ENCODE results near the gene HAPSTR1.
A peak's percentile ranks its signal among the peaks of the same experiment; 100 is the strongest.
"Not testable (repeated sequence)": the region's sequence is repeated elsewhere in the genome, so short reads cannot be mapped to it uniquely, and the experiment has no call there.

The HAPSTR1 gene

DNA sequence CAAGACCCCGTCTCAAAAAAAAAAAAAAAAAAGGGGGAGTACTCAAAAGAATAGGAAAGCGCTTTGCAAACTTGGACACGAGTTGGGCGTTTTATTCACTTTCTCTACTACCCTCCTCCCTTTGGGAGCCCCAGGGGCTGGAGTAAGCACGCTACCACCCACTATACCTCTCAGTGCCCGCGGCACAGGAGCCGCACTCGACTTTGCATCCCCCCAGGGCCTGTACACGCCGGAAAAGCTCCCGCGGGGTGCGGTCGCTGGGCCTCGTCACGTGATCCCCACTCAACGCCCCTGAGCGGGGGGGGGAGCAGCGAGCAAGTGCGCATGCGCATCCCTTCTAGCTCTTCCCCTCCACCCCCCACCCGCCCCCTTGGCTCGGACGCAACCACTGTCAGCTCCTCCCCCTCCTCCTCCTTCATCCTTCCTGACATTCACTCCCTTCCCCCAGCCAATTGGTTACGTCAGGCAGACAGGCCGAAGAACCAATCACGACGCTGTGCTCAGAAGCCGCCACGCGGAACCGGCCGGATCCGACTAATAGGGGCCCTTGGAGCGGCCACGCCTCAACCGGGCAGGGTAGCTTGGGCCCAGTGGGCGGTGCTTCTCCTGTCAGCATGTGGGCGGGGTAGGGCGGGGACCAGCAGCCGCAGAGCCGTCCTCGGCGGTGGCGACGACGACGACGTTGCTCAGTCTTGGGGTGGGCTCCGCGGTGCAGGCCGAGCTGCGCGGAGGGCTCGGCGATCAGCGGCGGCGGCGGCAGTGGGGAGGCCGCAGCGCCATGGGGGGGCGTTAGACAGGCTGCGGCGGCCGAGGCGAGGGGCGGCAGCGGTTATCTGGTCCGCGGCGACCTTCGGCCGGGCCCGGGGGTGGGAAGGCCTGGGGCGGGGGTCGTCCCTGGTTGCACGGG lies at the start of gene HAPSTR1:
Gene HAPSTR1 (plus strand): TSS at position 685 of the 907 bp plus-strand sequence. CDS start 401 bp downstream, outside the sequence.
- DNase-seq: peak; percentile 98

DNA sequence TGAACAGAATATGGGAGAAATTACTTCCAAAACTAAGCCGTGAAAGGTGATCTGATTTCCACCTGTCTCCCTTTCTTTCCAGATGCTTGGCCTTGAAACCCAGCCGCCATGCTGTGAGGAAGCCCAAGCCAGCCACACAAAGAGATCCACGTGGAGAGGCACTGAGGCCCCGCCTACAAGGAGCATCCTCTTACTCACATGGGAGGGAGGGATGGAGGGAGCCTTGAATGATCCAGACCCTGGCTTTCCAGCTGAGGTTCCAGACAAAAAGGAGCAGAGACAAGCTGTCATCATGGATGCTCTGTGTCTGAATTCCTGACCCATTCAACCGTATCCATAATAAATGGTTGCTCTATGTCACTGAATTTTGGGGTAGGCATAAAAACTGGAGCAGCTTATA lies 48.9 kb upstream of the HAPSTR1 start:
- DNase-seq: no peak

GRCh38 chr16:9042964-9043680 lies 48.3 kb upstream of the HAPSTR1 start:
- DNase-seq: no peak

DNA sequence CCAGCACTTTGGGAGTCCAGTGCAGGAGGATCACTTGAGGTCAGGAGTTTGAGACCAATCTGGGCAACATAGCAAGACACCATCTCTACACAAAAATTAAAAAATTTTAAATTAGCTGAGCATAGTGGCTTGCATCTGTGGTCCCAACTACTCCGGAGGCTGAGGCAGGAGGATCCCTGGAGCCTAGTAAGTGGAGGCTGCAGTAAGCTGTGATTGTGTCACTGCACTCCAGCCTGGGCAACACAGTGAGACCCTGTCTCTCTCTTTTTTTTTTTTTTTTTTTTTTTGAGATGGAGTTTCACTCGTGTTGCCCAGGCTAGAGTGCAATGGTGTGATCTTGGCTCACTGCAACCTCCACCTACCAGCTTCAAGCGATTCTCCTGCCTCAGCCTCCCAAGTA lies 45.9 kb upstream of the HAPSTR1 start:
- not testable (repeated sequence) for DNase-seq

GRCh38 chr16:9046667-9047055 lies 44.8 kb upstream of the HAPSTR1 start:
- DNase-seq: no peak

- peak; percentile 47 for DNase-seq
Observed at GRCh38 chr16:9047689-9048301, 43.6 kb upstream of the HAPSTR1 start.

- DNase-seq: no peak
Observed at GRCh38 chr16:9048302-9048700, 43.1 kb upstream of the HAPSTR1 start.

DNA sequence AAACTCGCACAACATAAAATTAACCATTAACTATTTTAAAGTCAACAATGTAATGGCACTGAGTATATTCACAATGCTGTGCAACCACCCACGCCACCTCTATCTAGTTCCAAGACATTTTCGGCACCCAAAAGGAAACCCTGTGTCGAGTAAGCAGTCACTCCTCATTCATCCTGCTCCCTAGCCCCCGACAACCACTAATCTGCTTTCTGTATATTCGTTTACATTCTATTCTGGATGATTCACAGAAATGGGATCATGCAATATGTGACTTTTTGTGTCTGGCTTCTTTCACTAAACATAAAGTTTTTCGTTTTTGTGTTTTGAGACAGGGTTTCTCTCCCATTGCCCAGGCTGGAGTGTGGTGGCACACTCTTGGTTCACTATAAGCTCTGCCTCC lies 42.2 kb upstream of the HAPSTR1 start:
- no peak for DNase-seq

DNA sequence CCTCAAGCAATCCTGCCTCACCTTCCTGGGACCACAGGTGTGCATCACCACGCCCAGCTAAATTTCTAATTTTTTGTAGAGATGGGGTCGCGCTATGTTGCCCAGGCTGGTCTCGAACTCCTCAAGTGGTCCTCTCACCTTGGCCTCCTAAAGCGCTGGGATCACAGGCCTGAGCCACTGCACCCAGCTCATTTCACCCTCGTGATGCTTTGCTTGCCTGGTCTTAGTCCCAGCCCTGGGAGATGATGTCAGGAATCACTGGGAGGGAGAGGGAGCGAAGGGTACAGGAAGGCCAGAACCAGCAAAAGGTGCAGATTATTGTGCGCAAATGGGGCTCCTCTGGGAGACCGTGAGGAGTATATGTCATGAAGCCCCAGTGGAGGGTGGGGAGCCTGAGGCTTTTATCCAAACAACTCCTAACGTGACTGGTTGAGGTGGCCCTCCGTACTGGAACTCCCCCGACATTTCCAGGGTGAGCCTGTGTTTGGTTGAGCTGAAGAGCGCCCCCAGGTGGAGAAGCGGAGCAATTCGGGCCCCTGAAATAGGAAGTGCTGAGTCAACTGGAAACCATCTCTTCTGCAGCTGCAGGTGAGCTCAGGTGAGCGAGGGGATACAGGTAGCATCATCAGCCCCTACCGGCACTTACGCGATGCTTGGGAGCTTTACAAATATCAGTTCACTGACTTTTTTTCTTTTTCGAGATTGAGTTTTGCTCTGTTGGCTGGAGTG lies 41.2 kb upstream of the HAPSTR1 start:
- no peak for DNase-seq

- DNase-seq: no peak
Observed at GRCh38 chr16:9053006-9053601, 38.3 kb upstream of the HAPSTR1 start.

- no peak for DNase-seq
Observed at GRCh38 chr16:9054460-9054859, 37.0 kb upstream of the HAPSTR1 start.

GRCh38 chr16:9055115-9055514 lies 36.3 kb upstream of the HAPSTR1 start:
- DNase-seq: no peak

- no peak for DNase-seq
Observed at GRCh38 chr16:9055661-9056060, 35.8 kb upstream of the HAPSTR1 start.

GRCh38 chr16:9056061-9056460 lies 35.4 kb upstream of the HAPSTR1 start:
- no peak for DNase-seq

DNA sequence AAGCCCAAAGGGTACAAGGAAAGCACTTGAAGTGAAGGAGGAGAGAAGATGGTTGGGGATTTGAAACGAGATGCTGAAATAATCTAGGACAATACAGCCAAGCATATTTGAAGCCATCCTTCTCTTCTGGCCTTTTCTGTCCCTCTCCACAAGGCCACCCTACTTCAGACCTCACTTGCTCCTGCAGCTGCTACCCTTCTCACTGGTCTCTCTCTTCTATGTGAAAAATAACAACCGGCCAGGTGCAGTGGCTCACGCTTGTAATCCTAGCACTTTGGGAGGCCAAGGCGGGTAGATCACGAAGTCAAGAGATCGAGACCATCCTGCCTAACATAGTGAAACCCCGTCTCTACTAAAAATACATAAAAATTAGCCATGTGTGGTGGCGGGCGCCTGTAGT lies 33.2 kb upstream of the HAPSTR1 start:
- DNase-seq: no peak

DNA sequence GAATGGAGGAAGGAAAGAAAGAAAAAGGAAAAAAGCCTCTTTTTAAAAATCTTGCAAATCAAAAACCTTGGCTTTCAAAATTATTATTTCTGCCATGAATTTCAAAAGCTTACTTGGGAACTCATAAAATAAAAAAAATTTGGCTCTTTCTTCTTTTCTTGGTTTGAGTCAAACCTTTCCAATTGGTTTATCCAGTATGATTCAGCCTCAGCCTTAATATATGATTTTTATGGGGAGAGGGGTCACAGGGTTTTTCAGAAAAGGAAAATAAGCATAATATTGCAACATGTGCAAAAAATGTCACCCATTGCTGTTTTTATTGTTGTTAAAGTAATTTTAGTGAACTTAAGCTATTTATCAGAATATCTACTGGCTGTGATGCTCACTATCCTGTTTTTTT lies 31.2 kb upstream of the HAPSTR1 start:
- no peak for DNase-seq

- peak; percentile 43 for DNase-seq
Observed at GRCh38 chr16:9061358-9061813, 30.1 kb upstream of the HAPSTR1 start.

DNA sequence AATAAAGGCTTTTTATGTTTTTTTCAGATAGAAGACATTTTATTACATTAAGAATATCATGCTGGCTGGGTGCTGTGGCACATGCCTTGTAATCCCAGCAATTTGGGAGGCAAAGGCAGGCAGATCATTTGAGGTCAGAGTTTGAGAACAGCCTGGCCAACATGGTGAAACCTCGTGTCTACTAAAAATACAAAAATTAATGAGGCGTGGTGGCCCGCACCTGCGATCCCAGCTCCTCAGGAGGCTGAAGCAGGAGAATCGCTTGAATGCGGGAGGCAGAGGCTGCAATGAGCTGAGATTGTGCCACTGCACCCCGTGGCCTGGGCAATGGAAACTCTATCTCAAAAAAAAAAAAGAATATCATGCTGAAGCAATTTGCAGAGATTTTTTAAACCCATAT lies 29.1 kb upstream of the HAPSTR1 start:
- no peak for DNase-seq

GRCh38 chr16:9065077-9065476 lies 26.4 kb upstream of the HAPSTR1 start:
- DNase-seq: no peak

DNA sequence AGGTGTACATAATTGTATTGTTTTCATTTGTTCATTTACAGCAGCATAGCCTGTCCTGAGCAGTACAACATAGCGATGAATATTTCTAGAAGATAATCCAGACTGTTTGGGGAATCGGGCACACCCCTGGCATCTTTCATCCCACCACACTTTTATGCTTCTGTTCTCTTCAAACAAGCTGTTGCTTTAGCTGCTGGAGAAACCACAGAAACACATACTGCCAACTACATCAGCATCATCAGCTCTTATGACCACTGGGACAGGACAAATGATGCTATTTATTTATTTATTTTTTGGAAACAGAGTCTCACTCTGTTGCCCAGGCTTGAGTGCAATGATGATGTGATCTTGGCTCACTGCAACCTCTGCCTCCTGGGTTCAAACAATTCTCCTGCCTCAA lies 22.6 kb upstream of the HAPSTR1 start:
- DNase-seq: no peak

GRCh38 chr16:9070254-9070653 lies 21.2 kb upstream of the HAPSTR1 start:
- DNase-seq: no peak

GRCh38 chr16:9071377-9071776 lies 20.1 kb upstream of the HAPSTR1 start:
- DNase-seq: no peak
